Mesendoderm (in vitro differentiated cells): ENCODE data around the gene KHSRP.

Source experiments
- DNase-seq: peaks from one replicate; pipeline ENCODE4 v3.0.0; 2013
- H2AK5ac ChIP-seq: 2 replicates; pipeline ENCODE4 v1.6.1; 2013; ENCODE audit warnings: low read length, inconsistent platforms
- H2BK120ac ChIP-seq: 2 replicates; pipeline ENCODE4 v1.6.1; 2013; ENCODE audit warnings: low read depth, mild to moderate bottlenecking, low read length, moderate library complexity, mixed read lengths
- H2BK15ac ChIP-seq: replicated peaks from 2 replicates; pipeline ENCODE4 v1.6.1; 2013; ENCODE audit warnings: low read depth, mild to moderate bottlenecking, moderate library complexity
- H2BK5ac ChIP-seq: 2 replicates; pipeline ENCODE4 v1.6.1; 2013; ENCODE audit warnings: low read length, inconsistent platforms
- H3K18ac ChIP-seq: 2 replicates; pipeline ENCODE4 v1.6.1; 2013; ENCODE audit warnings: mild to moderate bottlenecking, low read length, mixed read lengths
- H3K23ac ChIP-seq: one replicate; pipeline ENCODE4 v1.6.1; 2013; ENCODE audit warnings: low read length
- H3K27ac ChIP-seq: 2 replicates; pipeline ENCODE4 v1.5.1; 2013; ENCODE audit warnings: low read depth, mild to moderate bottlenecking, inconsistent platforms, low read length, moderate library complexity
- H3K27me3 ChIP-seq: 2 replicates; pipeline ENCODE4 v1.6.1; 2013; ENCODE audit warnings: low read length, control low read depth, mild to moderate bottlenecking, inconsistent platforms; ENCODE audit not compliant: insufficient read depth, poor library complexity
- H3K36me3 ChIP-seq: 2 replicates; pipeline ENCODE4 v1.6.1; 2013; ENCODE audit warnings: low read length, inconsistent platforms; ENCODE audit not compliant: control insufficient read depth, insufficient read depth
- H3K4ac ChIP-seq: one replicate; pipeline ENCODE4 v1.6.1; 2013; ENCODE audit warnings: low read depth, mild to moderate bottlenecking, low read length, moderate library complexity
- H3K4me1 ChIP-seq: 2 replicates; pipeline ENCODE4 v1.6.1; 2013; ENCODE audit warnings: low read depth, low read length, inconsistent platforms; ENCODE audit not compliant: control insufficient read depth
- H3K4me2 ChIP-seq: 2 replicates; pipeline ENCODE4 v1.6.1; 2013; ENCODE audit warnings: low read length
- H3K4me3 ChIP-seq: 2 replicates; pipeline ENCODE4 v1.5.1; 2013; ENCODE audit warnings: mild to moderate bottlenecking, low read length
- H3K56ac ChIP-seq: one replicate; pipeline ENCODE4 v1.6.1; 2013; ENCODE audit warnings: low read length
- H3K79me1 ChIP-seq: 2 replicates; pipeline ENCODE4 v1.6.1; 2013; ENCODE audit warnings: low read length, inconsistent platforms
- H3K79me2 ChIP-seq: 2 replicates; pipeline ENCODE4 v1.6.1; 2013; ENCODE audit warnings: mild to moderate bottlenecking, low read length; ENCODE audit not compliant: control insufficient read depth, insufficient read depth
- H3K9ac ChIP-seq: 2 replicates; pipeline ENCODE4 v1.6.1; 2013; ENCODE audit warnings: low read length, inconsistent platforms
- H4K5ac ChIP-seq: one replicate; pipeline ENCODE4 v1.6.1; 2013; ENCODE audit warnings: low read length
- H4K8ac ChIP-seq: one replicate; pipeline ENCODE4 v1.6.1; 2013; ENCODE audit warnings: low read depth, mild to moderate bottlenecking, control low read depth, low read length, moderate library complexity
- WGBS: extraction: QIAGEN DNeasy Blood & Tissue Kit; methylation state at CpG from one replicate; pipeline ENCODE4 v1.1.7; 2013; ENCODE audit warnings: low lambda C conversion rate, missing lambda C conversion rate; ENCODE audit not compliant: insufficient coverage; ENCODE audit errors: extremely low coverage; 5-methylcytosine and 5-hydroxymethylcytosine counted together

Gene KHSRP

GRCh38 chr19:6467384-6467783, 42.8 kb upstream of the KHSRP start:
- H3K36me3 ChIP-seq, result no peaks in the 10 kb centered on the region
- no peak overlapping the region for H2BK120ac ChIP-seq
- H2BK5ac ChIP-seq, result no peak overlapping the region
- no peak overlapping the region for H3K23ac ChIP-seq
- H4K5ac ChIP-seq, result no peak overlapping the region
- DNase-seq, result no peak
- H2BK15ac ChIP-seq, result no peak overlapping the region
- H3K9ac ChIP-seq, result no peak overlapping the region
- no peaks in the 10 kb centered on the region for H3K27me3 ChIP-seq
- H3K27ac ChIP-seq, result no peak overlapping the region
- H3K79me2 ChIP-seq, result no peaks in the 10 kb centered on the region
- peaks cover 2% of the 10 kb centered on the region for H3K79me1 ChIP-seq
- H4K8ac ChIP-seq, result no peak overlapping the region
- H3K4me1 ChIP-seq, result no peaks in the 10 kb centered on the region
- H3K4ac ChIP-seq, result no peak overlapping the region
- no peak overlapping the region for H3K56ac ChIP-seq
- H3K4me2 ChIP-seq, result no peak overlapping the region
- no peak overlapping the region for H3K18ac ChIP-seq
- no CpG with 5 or more reads among the region's 8 CpGs for WGBS
- H3K4me3 ChIP-seq, result no peak overlapping the region
- H2AK5ac ChIP-seq, result no peak overlapping the region

DNA sequence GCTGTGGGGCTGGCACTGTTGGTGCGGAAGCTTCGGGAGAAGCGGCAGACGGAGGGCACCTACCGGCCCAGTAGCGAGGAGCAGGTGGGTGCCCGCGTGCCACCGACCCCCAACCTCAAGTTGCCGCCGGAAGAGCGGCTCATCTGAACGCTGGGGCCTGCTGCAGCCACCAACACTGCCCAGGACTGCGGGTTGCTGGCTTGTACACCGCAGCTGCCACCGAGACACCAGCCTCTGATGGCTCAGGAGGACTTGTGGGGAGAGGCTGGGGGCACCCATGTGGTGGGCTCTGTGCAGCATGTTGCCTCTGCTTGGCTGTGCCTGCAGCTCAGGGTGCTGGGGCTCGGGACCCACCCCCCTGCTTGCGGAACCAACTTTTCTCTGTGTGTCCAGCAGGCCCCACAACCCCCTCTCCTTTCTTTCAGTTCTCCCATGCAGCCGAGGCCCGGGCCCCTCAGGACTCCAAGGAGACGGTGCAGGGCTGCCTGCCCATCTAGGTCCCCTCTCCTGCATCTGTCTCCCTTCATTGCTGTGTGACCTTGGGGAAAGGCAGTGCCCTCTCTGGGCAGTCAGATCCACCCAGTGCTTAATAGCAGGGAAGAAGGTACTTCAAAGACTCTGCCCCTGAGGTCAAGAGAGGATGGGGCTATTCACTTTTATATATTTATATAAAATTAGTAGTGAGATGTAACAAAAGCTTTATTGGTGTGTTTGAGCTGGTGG, 42.1 kb upstream of the KHSRP start:
- H3K4me2 ChIP-seq, result no peak overlapping the region
- no CpG with 5 or more reads among the region's 21 CpGs for WGBS
- H3K23ac ChIP-seq, result no peak overlapping the region
- no peak overlapping the region for H2BK5ac ChIP-seq
- H3K79me2 ChIP-seq, result no peaks in the 10 kb centered on the region
- H3K9ac ChIP-seq, result no peak overlapping the region
- peaks cover 2% of the 10 kb centered on the region for H3K79me1 ChIP-seq
- H2BK15ac ChIP-seq, result no peak overlapping the region
- no peaks in the 10 kb centered on the region for H3K36me3 ChIP-seq
- H3K56ac ChIP-seq, result no peak overlapping the region
- no peak overlapping the region for H4K5ac ChIP-seq
- H3K27ac ChIP-seq, result no peak overlapping the region
- DNase-seq, result no peak
- H3K18ac ChIP-seq, result no peak overlapping the region
- H3K4ac ChIP-seq, result no peak overlapping the region
- no peaks in the 10 kb centered on the region for H3K4me1 ChIP-seq
- H2BK120ac ChIP-seq, result no peak overlapping the region
- H3K4me3 ChIP-seq, result no peak overlapping the region
- no peak overlapping the region for H2AK5ac ChIP-seq
- no peak overlapping the region for H4K8ac ChIP-seq
- no peaks in the 10 kb centered on the region for H3K27me3 ChIP-seq

DNA sequence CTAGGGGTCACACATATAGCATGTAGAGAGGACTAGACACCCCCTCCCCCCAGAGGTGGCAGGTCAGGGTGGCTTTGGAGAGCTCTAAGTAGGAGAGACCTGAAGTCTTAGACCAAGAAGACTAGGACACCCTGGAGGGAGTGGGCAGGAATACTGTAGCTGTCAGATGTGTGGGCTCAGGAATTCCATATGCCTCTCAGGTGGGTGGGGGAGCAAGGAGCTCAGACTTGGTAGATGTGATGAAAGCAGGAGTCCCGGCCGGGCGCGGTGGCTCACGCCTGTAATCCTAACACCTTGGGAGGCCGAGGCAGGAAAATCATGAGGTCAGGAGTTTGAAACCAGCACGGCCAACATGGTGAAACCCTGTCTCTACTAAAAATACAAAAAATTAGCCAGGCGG, 41.1 kb upstream of the KHSRP start:
- no peak overlapping the region for H3K4ac ChIP-seq
- H3K79me2 ChIP-seq, result no peaks in the 10 kb centered on the region
- no peak overlapping the region for H3K18ac ChIP-seq
- H3K27me3 ChIP-seq, result no peaks in the 10 kb centered on the region
- no peak overlapping the region for H4K5ac ChIP-seq
- no peaks in the 10 kb centered on the region for H3K36me3 ChIP-seq
- H2BK5ac ChIP-seq, result no peak overlapping the region
- DNase-seq, result no peak
- no peak overlapping the region for H4K8ac ChIP-seq
- no peak overlapping the region for H3K27ac ChIP-seq
- H2BK120ac ChIP-seq, result no peak overlapping the region
- H3K9ac ChIP-seq, result no peak overlapping the region
- no peak overlapping the region for H2AK5ac ChIP-seq
- H3K4me2 ChIP-seq, result no peak overlapping the region
- WGBS, result no CpG with 5 or more reads among the region's 8 CpGs
- H3K56ac ChIP-seq, result no peak overlapping the region
- H3K23ac ChIP-seq, result no peak overlapping the region
- no peak overlapping the region for H3K4me3 ChIP-seq
- no peak overlapping the region for H2BK15ac ChIP-seq
- H3K79me1 ChIP-seq, result peaks cover 2% of the 10 kb centered on the region
- no peaks in the 10 kb centered on the region for H3K4me1 ChIP-seq

GRCh38 chr19:6465006-6465405, 40.4 kb upstream of the KHSRP start:
- H3K4ac ChIP-seq, result no peak overlapping the region
- no peak for DNase-seq

DNA sequence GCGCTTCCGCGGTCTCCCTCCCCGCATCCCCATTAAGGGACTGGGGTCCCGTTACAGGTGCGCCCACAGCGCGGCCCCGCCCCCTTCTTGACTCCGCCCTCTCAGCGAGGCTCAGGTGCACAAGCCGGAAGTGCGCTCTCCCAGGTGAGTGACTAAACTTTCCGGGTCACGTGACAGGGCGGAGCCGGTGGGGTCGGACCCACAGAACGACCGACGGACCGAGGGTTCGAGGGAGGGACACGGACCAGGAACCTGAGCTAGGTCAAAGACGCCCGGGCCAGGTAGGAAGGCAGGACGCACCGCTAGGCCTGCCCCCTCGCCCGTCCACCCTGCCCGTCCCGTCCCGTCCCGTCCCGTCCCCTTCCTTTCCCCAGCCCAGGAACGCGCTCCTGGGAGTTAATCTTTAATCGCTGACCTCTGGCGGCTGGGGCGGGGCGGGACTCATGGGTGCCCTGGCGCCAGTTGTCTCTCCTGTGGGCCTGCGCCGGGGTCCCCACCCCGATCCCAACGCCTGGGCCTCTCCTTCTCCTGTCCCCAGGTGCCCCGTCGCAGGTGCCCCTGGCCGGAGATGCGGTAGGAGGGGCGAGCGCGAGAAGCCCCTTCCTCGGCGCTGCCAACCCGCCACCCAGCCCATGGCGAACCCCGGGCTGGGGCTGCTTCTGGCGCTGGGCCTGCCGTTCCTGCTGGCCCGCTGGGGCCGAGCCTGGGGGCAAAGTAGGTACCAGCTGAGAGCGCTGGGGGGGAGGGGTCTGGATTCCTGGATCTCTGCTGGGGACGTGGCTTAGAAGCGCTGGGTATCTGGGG, 39.7 kb upstream of the KHSRP start, which contains the start of gene CRB3:
TSS of gene CRB3 (plus strand) at position 202 of the 804 bp plus-strand sequence. CDS start at position 633, 431 bp downstream.
- Histone ChIP-seq H3K27me3 (no peaks in the 10 kb centered on the region), H3K56ac (peak within 1 kb of the TSS; percentile 83), H2BK120ac (no peak within 1 kb of the TSS), H3K23ac (no peak within 1 kb of the TSS), H3K18ac (no peak within 1 kb of the TSS), H3K79me2 (no peaks in the 10 kb centered on the region), H4K8ac (no peak within 1 kb of the TSS), H3K4me2 (peak within 1 kb of the TSS; percentile 58), H3K4ac (no peak within 1 kb of the TSS), H2BK15ac (no peak within 1 kb of the TSS), H3K79me1 (peaks cover 2% of the 10 kb centered on the region), H3K27ac (no peak within 1 kb of the TSS), H2AK5ac (no peak within 1 kb of the TSS), H3K4me3 (peak within 1 kb of the TSS; percentile 44), H3K4me1 (no peaks in the 10 kb centered on the region), H3K36me3 (no peaks in the 10 kb centered on the region), H4K5ac (no peak within 1 kb of the TSS), H2BK5ac (no peak within 1 kb of the TSS), H3K9ac (peak within 1 kb of the TSS; percentile 65)
- WGBS, result no CpG with 5 or more reads among the region's 65 CpGs
- peak; percentile 81 for DNase-seq

More at GRCh38 chr19:6465006-6465405, 40.4 kb upstream of the KHSRP start:
- Histone ChIP-seq H2AK5ac (no peak overlapping the region), H3K4me3 (no peak overlapping the region), H3K4me2 (peak overlapping the region; percentile 58), H3K4me1 (no peaks in the 10 kb centered on the region), H2BK15ac (no peak overlapping the region), H4K8ac (no peak overlapping the region), H3K9ac (no peak overlapping the region), H4K5ac (no peak overlapping the region), H2BK120ac (no peak overlapping the region), H3K79me2 (no peaks in the 10 kb centered on the region), H3K27me3 (no peaks in the 10 kb centered on the region), H3K27ac (no peak overlapping the region), H2BK5ac (no peak overlapping the region), H3K18ac (no peak overlapping the region), H3K79me1 (peaks cover 2% of the 10 kb centered on the region), H3K23ac (no peak overlapping the region), H3K56ac (peak overlapping the region; percentile 83), H3K36me3 (no peaks in the 10 kb centered on the region)
- WGBS, result no CpG with 5 or more reads among the region's 9 CpGs
